ENCODE measurements around the gene RTL1. TPM values are rescaled to one million over a fixed set of nuclear protein-coding genes. Genes with fewer than 3 reads are reported as not detected.

Gene RTL1
- total RNA-seq, 3 donors from 2014 or later: not detected

DNA sequence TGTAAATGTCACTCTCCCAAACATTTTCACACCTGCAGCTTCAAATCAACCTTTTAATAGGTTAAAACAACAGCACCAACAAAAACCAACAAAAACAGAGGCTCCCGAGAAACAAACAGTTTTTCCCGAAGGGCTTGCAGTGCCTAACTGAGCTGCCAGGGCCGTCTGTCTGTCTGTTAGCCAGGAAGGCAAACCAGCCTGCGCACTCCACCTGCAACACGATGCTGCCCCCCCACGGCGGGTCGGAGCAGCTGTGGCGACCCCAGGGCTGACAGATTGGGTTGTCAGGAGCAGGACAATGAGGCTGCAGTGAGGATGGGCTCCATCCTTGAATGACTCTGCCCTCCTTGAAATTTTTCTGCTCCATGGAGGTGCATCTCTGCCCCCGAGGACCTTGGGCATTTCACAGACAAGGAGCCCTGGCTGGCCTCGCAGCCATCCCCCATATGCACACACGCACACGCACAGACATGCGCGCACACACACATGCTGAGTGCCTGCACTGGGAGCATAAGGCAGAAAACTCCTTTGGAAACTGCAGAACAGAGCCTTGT lies 2.6 kb downstream of the RTL1 start:
- H3K36me3 ChIP-seq: no peaks in the 10 kb centered on the region
- H3K27me3 ChIP-seq: peaks cover 0 to 31% of the 10 kb centered on the region in 2 donors
- no peak overlapping the region for H3K27ac ChIP-seq
- TF ChIP-seq POLR2A (IDR thresholded peaks at IDR 0.05): no peak
- TF ChIP-seq, protein P1, sequence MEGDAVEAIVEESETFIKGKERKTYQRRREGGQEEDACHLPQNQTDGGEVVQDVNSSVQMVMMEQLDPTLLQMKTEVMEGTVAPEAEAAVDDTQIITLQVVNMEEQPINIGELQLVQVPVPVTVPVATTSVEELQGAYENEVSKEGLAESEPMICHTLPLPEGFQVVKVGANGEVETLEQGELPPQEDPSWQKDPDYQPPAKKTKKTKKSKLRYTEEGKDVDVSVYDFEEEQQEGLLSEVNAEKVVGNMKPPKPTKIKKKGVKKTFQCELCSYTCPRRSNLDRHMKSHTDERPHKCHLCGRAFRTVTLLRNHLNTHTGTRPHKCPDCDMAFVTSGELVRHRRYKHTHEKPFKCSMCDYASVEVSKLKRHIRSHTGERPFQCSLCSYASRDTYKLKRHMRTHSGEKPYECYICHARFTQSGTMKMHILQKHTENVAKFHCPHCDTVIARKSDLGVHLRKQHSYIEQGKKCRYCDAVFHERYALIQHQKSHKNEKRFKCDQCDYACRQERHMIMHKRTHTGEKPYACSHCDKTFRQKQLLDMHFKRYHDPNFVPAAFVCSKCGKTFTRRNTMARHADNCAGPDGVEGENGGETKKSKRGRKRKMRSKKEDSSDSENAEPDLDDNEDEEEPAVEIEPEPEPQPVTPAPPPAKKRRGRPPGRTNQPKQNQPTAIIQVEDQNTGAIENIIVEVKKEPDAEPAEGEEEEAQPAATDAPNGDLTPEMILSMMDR (IDR thresholded peaks at IDR 0.05): no peak
- TF ChIP-seq POLR2AphosphoS5 (IDR thresholded peaks at IDR 0.05): no peak
- no peaks in the 10 kb centered on the region for H3K9me3 ChIP-seq
- peaks cover 0 to 5% of the 10 kb centered on the region in 2 donors for H3K4me1 ChIP-seq
- DNase-seq (ENCODE audit: low spot score in 2 of 2): peak in 1 of 2 donors; percentile 47
- intact Hi-C loops (cut with DNase I; ENCODE audit: low total_unique reads): no loop called here
- no peak overlapping the region for H3K4me3 ChIP-seq

DNA sequence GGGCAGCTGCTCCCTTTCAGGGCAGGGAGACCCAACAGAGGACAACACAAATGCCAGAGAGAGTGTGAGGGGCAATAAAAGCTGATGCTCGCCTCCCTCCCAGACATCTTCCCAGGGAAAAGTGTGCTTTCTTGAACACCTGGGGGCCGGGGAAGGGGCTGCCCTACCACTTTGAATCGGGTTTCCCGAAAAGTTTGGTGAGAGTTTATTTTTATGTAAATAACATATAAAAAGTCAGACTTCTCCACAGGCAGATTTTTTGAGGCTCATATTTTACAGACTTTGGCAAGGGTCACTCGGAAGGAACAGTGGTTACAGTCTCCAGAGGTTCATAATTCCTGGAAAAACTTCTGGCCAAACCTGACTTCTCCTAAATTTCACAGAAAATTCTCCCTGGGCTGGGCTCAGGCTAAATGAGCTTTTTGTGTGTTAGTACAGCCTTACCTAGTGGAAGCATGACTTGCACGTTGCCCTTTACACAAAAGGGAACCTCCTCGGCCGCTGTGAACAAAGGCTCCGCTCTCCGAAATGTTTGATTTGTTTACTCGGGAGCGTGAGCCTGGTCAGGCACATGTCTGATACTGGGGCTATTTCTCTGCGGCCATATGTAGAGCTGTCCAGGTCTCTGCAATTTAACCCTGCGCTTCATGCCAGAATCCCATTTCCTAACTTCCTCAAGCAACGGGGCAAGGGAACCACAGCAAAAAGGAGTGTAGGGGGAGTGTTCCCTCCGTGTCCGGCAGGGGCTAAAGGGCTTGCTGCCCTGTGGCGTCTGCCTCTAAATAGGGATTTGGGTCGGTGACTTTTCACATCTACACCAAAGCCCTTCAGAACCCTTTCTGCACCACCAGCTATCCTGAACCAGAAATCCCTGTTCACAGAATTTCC lies 3.4 kb downstream of the RTL1 start:
- H3K27me3 ChIP-seq: peaks cover 0 to 31% of the 10 kb centered on the region in 2 donors
- DNase-seq (ENCODE audit: low spot score in 2 of 2): peak; percentile 15 to 36

DNA sequence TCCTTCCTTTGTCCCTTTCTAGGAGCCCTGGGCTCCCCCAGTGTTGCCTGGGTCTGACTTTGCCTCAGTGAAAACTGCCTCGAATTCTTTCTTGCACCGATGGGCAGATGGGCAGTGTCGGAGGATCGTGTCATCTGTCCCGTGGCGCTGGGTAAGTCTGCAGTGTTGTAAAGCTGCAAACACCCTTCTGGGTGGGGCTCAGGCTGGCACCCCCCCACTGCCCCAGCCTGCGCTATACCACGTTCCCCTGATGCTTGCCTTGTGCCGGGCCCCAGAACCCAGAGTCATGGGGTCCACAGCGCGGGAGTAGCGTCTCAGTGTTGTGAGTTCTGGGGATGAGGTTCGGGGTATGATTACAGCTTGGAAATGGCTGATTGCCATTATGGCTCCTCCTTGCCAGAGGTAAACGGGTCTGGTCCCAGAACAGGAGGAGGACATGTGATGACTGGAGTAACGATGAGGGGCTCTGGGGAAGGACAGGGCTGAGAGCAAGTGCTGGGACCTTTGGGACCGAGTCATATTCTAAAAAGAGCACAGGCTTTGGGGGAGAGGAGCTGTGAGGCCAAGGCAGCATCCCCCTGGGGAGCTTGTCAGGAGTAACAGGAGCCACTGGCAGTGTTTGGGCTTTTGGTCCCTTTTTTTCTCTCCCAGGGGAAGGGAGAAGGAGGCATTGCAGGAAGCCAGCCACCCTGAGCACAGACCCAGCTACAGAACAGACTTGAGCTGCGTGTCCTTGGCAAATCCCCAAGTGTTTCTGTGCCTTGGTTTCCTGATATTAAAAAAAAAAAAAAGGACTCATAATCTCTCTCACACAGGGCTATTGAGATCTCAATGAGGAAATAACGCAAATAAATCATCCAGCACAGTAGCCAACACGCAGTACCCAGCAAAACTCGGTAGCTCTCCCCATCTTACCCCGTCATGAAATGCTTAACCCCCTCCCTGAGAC lies 4.3 kb downstream of the RTL1 start:
- intact Hi-C loops (cut with DNase I; ENCODE audit: low total_unique reads): no loop called here
- Histone ChIP-seq H3K36me3 (no peaks in the 10 kb centered on the region), H3K27me3 (peaks cover 0 to 29% of the 10 kb centered on the region in 2 donors), H3K4me1 (peaks cover 0 to 5% of the 10 kb centered on the region in 2 donors), H3K27ac (no peak overlapping the region), H3K9me3 (no peaks in the 10 kb centered on the region), H3K4me3 (no peak overlapping the region)
- DNase-seq (ENCODE audit: low spot score in 2 of 2): peak; percentile 17 to 37
- TF ChIP-seq, protein P1 (IDR thresholded peaks at IDR 0.05): no peak
- TF ChIP-seq POLR2A (IDR thresholded peaks at IDR 0.05) (no peak), POLR2AphosphoS5 (IDR thresholded peaks at IDR 0.05) (no peak)

More for the DNA sequence above, 3.4 kb downstream of the RTL1 start:
- Histone ChIP-seq H3K36me3 (no peaks in the 10 kb centered on the region), H3K27ac (no peak overlapping the region), H3K4me3 (peak overlapping the region in 2 of 3 donors; percentile 1 to 27), H3K9me3 (no peaks in the 10 kb centered on the region), H3K4me1 (peaks cover 0 to 5% of the 10 kb centered on the region in 2 donors)
- TF ChIP-seq, protein P1 (IDR thresholded peaks at IDR 0.05): no peak
- TF ChIP-seq POLR2A (IDR thresholded peaks at IDR 0.05) (no peak), POLR2AphosphoS5 (IDR thresholded peaks at IDR 0.05) (no peak)
- intact Hi-C loops (cut with DNase I; ENCODE audit: low total_unique reads): no loop called here

DNA sequence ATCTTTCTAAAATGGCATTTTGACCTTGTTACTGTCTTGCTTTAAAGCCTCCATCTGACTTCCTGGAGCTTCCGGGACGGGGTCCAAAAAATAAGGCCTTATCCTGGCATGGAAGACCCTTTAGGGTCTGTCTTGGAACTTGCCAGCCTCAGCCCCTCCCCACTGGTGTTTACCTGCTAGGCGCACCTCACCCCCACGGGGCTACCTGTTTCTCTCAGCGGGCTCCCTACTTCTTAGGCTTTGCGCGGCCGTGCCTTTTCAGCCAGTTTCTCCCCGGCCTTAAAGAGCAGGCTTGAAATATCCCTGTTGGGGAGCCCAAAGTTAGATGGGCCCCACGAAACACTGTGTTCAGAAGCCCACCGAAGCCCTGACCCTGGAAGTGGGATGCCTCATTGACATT lies 5.1 kb downstream of the RTL1 start:
- intact Hi-C loops (cut with DNase I; ENCODE audit: low total_unique reads): no loop called here
- TF ChIP-seq, protein P1 (IDR thresholded peaks at IDR 0.05): no peak
- TF ChIP-seq POLR2A (IDR thresholded peaks at IDR 0.05) (no peak), POLR2AphosphoS5 (IDR thresholded peaks at IDR 0.05) (no peak)
- DNase-seq (ENCODE audit: low spot score in 2 of 2): peak in 1 of 2 donors; percentile 9
- no peaks in the 10 kb centered on the region for H3K36me3 ChIP-seq
- H3K4me3 ChIP-seq: no peak overlapping the region
- H3K27ac ChIP-seq: no peak overlapping the region
- H3K9me3 ChIP-seq: no peaks in the 10 kb centered on the region
- peaks cover 0 to 5% of the 10 kb centered on the region in 2 donors for H3K4me1 ChIP-seq
- H3K27me3 ChIP-seq: peaks cover 0 to 21% of the 10 kb centered on the region in 2 donors

Measured in breast epithelium (tissue), 4 donors.